ENCODE data around the gene JAK2.

GRCh38 chr9:5044160-5044559 is 59.1 kb downstream of the JAK2 start:
- TF ChIP-seq CTCF (IDR thresholded peaks at IDR 0.05; ENCODE audit: poor library complexity) = no peak
- TF ChIP-seq EZH2phosphoT487 (IDR thresholded peaks at IDR 0.05; ENCODE audit: low read depth, severe bottlenecking, unreplicated experiment) = no peak
